HG02884 (cell line): ENCODE data around the gene ZFHX3.

Experiments
- ATAC-seq: cut with Tn5 transposase; IDR thresholded peaks from one replicate; pipeline ENCODE4 v1.9.1; 2021; ENCODE audit warnings: mild to moderate bottlenecking, moderate library complexity; ENCODE audit not compliant: unreplicated experiment

ZFHX3 gene

DNA sequence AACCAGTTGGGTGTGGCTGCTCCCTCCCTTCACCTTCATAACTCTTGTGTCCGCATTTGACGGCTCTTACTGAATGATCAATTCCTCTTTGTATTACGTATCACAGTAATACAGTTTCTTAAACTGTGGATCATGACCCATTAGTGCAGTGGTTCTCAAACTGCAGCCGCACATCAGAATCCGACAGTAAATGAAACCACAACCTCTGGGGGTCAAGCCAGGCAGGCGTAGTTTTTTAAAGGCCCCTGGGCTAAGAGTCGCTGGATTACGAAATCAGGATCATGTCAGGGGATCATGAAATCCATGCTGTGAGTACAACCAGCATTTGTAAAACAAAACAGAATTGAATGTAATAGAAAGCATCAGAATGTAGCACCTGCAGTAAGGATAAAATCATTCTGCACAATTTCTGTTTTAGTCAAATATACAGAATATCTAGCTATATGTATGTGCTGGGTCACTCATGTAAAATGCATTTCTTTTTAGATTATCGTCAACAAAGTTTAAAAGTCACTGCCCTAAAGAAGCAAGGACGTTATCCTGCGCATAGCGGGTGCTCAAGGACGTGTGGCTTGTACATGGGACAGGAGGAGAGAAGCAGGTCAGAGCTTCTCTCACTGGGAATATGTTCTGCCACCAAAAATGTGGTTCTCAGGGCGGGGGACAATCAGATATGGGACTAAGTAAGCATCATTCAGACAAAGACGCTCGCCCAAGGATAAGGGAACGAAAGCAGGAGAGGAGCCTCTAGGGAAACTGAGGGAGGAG lies 113.1 kb downstream of the ZFHX3 start:
- ATAC-seq: no peak

DNA sequence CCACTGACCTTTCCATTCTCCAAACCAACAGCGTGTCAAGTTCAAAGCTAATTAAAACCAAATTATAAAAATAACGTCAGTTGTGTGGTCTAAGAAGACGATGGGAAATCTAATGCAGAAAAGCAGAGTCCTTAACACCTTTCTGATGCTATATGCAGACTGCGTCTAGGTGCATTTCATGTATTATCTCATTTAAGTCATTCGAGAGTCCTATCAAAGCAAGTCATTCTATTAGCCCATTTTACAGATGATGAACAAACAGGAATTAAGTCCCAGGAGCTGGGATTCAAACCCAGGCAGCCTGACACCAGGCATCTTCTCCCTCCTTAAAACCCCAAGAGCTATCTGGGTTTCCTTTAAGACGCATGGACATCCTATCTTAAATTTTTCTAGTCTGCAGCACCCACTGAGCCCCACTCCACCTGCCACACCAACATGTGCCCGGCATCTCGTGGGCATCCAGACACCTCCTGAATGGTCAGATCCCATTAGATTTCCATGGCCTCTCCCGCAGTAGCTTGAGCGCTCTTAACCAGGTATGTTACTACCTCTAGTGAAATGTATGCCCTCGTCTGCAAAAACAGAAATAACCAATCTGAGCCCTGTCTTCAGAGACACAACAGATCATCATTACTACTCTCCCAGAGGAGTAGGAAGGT lies 115.1 kb downstream of the ZFHX3 start:
- no peak for ATAC-seq

DNA sequence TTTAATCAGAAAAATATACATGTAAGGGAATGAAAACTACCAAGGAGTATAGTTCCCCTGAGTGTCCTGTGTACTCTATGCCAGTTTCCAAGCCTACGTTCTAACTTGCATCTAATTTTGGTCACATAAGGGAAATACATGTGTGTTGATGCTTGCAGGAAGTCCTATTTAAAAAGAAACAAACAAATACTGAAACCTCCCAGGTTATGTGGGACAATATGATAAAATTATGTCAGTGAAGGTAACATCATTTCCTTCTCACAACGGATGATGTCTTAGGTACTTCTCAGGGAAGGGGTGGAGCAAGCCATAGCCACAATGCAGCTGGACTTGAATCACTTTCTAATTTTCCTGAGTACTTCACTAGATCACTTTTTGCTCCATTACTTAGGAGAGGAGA lies 115.9 kb downstream of the ZFHX3 start:
- peak; percentile 56 for ATAC-seq

- ATAC-seq: no peak
Measured at GRCh38 chr16:72930396-72930795, 117.5 kb downstream of the ZFHX3 start.

DNA sequence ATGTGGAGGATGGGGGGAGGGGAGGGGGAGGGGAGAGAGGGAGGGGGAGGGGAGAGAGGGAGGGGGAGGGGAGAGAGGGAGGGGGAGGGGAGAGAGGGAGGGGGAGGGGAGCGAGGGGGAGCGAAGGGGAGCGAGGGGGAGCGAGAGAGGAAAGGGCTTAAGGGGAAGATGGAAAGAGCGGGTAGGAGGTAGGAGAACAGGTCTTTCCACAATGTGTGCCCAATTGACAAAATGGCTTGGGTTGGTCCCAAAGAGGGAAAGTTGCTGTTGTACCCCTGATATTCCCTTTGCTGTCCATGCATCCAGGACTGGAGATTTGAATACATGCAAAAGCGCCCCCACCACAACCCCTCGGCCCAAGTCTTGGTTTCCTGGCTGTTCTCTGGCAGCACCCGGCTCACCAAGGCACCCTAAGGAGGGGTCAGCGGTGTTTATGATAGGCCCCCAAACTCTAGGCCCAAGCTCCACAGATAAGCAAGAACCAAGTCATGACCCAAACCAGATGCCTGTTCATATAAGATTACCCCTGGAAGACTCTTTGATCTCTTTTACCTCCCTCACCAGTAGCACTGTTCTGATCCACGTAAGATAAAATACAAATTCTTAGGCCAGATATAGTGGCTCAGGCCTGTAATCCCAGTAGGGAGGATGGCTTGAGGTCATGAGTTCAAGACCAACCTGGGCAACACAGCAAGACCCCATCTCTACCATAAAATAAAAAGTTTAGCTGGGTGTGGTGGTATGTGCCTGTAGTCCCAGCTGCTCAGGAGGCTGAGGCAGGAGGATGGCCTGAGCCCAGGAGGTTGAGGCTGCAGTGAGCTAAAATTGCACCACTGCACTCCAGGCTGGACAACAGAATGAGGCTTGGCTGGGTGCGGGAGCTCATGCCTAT lies 119.6 kb downstream of the ZFHX3 start:
- no peak for ATAC-seq

GRCh38 chr16:72927199-72928089 lies 120.5 kb downstream of the ZFHX3 start:
- no peak for ATAC-seq

GRCh38 chr16:72926177-72927070 lies 121.5 kb downstream of the ZFHX3 start:
- no peak for ATAC-seq

DNA sequence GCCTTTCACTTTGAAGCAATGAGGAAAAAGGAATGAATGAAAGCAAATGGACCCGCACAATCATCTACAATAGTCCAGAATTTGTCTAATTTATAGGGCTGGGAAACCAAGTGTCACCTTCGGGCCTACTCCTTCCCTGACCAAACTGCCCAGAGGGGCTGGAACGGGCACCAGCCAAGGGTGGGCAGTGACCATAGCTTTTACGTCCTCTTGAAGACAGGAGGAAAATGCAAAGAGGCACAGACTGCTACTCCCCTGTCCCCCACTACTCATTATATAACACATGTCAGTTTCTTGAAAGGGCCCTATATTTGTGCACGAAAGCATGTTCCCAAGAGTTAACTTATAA lies 122.3 kb downstream of the ZFHX3 start:
- no peak for ATAC-seq

DNA sequence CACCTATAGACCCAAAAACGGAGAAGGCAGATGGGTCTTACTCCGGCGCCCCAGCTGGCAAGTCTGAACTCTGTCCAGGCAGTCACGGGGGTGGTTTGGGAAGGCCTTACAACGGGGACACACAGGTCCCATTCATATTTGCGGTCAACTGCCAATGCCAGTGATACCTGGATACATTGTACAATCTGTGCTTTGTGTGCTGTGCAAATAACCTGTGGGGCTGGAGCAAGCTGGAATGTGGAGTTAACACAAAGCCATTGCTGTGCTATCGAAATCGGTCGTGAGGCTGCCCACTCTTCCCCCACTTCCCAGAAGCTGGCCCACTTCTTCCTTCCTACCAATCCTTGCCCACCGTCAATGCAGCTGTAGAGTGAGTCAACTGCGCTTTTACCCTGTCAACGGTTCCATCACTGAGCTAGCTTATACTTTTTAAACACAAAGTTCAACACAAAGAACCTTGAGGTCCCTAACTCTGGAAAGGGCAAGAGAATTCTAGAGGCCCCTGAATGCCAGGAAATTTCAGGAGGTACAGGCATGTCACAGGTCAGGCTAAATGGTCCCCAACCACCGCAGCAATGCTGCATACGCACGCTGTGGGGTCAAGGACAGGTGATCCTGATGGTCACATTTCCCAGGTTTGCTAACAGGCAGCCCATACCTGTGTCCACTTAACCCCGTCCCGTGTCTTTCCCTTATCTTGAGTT lies 122.8 kb downstream of the ZFHX3 start:
- ATAC-seq: no peak

GRCh38 chr16:72924537-72924926 lies 123.4 kb downstream of the ZFHX3 start:
- ATAC-seq: no peak

DNA sequence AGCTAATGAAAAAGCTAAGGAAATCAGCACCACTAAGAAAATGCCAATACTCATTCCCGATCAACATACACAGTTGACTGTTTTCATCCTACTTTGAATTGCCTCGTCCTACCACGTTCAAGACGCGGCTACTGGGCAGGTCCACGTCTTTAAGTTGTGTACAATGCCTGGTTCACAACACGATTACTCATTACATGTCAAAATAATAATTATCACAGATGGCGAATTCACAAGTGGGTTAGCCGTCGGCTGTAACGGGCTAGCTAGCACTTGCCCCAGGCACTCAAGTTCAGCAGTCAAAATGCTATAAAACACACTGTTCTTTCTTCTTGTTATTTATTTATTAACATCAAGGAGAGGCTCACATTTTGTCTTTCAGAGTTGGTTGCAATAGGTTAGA lies 124.2 kb downstream of the ZFHX3 start:
- no peak for ATAC-seq

- no peak for ATAC-seq
Measured at GRCh38 chr16:72922714-72923113, 125.2 kb downstream of the ZFHX3 start.

DNA sequence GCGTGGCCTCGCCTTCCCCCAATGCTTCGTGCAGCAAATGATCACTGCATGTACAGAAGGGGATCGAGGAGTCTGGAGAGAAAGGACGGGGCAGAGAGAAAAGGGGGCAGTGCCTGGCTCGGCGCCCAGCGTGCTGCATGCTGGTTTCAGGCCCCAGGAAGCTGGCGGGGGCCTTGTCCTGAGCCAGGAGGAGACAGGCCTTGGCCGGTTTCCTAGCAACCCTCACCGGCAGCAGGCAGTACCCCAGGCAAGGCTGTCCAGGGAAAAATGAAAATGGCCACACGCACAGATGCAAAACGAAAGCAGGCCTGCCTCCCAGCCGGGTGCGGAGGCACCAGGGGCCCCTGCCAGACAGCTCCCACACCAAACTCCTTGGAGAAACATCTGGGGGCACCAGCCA lies 126.3 kb downstream of the ZFHX3 start:
- no peak for ATAC-seq

DNA sequence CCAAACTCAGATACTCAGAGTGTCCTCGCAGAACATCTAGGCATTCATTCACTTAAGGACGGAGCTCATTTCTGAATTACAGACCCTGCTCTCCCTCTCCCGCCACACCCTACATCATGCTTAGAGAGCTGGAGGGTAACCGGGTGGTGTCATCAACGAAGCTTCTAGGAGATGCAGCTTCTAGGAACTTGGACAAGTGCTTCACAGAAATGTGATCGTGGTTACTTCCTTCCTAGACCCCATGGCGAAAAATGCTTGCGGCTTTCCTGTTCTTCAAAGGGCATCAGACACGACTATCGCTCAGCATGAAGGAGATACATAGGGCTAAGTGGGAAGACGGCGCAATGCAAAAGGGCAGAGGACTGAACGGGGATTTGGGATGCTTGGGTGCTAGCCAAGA lies 126.8 kb downstream of the ZFHX3 start:
- ATAC-seq: no peak

GRCh38 chr16:72917051-72917450 lies 130.9 kb downstream of the ZFHX3 start:
- ATAC-seq: no peak

DNA sequence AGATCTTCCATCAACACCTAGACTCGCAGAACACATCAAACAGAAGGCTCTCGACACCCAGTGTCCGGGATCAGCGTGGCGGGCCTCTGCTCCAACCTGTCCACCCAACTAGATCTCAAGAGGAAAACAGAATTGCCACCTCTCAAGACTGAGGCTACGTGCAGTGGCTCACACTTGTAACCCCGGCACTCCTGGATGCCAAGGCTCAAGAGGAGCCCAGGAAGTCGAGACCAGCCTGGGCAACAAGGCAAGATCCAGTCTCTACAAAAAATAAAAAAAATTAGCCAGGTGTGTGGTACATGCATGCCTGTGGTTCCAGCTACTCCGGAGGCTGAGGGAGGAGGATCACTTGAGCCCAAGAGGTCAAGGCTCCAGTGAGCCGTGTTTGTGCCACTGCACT lies 132.6 kb downstream of the ZFHX3 start:
- no peak for ATAC-seq

- no peak for ATAC-seq
Measured at GRCh38 chr16:72913551-72913950, 134.4 kb downstream of the ZFHX3 start.

DNA sequence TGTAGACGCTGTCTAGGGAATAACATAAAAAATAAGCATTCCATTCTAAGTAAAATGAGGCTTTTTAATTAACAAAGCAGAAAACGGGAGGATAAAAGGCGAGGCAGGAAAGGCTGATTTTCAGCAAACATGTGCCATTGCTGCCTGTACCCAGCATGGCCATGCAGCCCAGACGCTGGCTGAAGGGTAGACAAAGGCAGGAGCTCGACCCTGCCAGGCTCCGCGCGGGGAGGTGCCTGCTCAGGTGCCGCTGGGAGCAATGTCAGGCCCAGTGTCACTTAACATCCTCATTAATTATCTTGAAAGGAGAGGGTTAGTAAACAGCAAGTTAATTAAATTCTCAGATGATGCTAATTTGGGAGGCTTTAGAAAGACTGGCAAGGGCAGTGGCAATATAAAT lies 136.0 kb downstream of the ZFHX3 start:
- no peak for ATAC-seq

DNA sequence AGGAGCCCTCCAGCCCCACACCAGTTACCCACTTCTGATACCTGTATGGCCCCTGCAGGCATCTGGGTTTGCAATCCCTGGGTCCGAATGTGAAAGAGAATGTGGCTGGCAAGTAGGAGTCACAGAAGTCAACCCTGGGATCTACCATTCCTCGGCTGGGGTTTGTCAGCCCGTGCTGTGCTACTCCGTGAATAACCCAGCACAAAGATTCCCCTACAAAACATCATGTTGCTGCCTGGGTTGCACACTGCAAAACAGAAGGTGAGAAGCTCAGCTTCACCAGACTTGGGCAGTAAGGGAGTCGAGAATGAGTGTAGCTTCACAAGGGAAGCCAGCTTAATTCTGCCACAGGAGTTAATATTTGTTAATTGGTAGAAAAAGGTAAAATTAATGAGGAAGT lies 137.1 kb downstream of the ZFHX3 start:
- ATAC-seq: no peak
